ENCODE data around the gene MFAP3L.

DNA sequence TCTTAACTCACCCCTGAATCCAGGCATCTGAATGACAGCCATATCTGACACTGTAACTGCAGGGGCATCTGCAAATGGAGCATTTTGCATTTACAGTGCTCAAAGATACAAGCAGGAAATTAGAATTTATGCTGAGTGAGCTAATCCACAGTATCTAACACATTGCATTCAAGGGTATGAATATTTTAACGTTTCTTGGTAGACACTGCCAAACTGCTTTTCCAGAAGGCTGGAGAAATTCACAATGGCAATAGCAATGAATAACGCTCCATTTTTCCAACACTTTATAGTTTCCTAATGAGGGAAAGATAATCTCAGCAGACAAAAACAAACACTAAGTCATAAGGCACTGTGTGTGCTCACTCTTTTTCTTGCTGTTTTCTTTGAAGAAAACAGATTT, 32.6 kb upstream of the MFAP3L start:
- TF ChIP-seq, protein P1, sequence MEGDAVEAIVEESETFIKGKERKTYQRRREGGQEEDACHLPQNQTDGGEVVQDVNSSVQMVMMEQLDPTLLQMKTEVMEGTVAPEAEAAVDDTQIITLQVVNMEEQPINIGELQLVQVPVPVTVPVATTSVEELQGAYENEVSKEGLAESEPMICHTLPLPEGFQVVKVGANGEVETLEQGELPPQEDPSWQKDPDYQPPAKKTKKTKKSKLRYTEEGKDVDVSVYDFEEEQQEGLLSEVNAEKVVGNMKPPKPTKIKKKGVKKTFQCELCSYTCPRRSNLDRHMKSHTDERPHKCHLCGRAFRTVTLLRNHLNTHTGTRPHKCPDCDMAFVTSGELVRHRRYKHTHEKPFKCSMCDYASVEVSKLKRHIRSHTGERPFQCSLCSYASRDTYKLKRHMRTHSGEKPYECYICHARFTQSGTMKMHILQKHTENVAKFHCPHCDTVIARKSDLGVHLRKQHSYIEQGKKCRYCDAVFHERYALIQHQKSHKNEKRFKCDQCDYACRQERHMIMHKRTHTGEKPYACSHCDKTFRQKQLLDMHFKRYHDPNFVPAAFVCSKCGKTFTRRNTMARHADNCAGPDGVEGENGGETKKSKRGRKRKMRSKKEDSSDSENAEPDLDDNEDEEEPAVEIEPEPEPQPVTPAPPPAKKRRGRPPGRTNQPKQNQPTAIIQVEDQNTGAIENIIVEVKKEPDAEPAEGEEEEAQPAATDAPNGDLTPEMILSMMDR (IDR thresholded peaks at IDR 0.05): no peak
- TF ChIP-seq POLR2A (IDR thresholded peaks at IDR 0.05): no peak
